ENCODE measurements around the gene SLC9A5.
A peak's percentile ranks its signal among the peaks of the same experiment; 100 is the strongest.

SLC9A5 gene

DNA sequence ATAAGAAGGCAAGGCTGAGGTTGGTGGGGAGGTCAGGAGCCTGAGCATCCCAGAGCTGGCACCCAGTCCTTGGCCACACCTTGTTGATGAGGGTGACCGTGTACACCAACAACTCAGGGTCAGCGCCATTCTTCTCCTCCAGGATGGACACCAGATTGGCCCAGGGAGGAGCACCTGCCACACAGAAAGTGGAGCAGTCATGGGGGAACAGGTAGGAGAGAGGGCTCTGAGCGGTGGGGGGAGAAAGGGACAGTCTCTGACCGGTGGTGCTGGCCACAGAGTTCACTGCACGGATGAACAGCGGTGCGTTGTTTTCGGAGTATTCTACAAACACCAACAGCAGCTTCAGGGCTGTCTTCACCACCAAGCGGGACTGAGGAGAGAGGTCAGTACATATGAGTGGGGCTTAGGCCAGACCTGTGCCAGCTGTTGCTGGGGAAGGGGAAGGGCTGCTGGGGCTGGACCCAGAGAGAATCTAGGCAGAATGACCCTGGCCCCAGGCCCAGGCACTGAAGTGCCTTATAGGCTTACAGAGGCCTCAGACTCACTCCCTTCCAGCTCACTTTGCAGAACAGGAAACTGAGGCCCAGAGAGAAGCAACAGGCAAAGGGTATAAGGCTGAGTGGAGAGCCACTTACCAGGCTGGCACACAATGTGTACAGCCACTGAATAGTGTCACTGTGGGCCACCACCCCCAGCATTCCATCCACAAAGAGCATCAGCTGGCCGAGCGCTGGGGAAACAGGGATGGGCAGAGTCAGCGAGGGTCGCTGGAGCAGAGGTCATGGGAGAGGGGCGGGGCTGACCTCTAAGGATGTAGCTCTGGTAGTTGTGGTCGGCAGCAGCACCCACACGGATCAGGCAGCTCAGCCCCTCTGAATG is 11.1 kb upstream of the SLC9A5 start:
- Mint-ChIP-seq H3K4me1 (ENCODE audit: low read depth in 2 of 2) (peaks cover 6 to 21% of the 10 kb centered on the region in 2 donors), H3K4me3 (no peak overlapping the region), H3K36me3 (ENCODE audit: insufficient read depth) (peaks cover 34% of the 10 kb centered on the region), H3K9me3 (no peaks in the 10 kb centered on the region), H3K27me3 (no peaks in the 10 kb centered on the region), H3K27ac (peak overlapping the region; percentile 25 to 70)
- no peak for DNase-seq
- ATAC-seq (replicated peaks): no peak

DNA sequence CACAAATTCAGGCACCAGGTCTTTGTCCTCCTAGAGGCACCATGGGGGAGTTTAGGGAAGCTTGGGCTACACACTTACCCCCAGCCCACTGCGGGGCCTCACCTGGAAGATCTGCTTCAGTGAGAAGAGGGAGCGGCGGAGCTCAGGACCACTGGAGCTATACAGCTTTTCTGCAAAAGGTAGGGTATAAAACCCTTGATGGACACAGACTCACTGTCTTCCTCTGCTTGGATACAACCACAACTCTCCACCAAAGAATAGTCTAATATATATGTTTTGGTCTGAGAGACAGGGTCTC is 10.6 kb upstream of the SLC9A5 start:
- Mint-ChIP-seq H3K9me3 (no peaks in the 10 kb centered on the region), H3K27ac (peak overlapping the region in 1 of 2 donors; percentile 70), H3K36me3 (ENCODE audit: insufficient read depth) (peaks cover 34% of the 10 kb centered on the region), H3K4me3 (no peak overlapping the region), H3K27me3 (no peaks in the 10 kb centered on the region), H3K4me1 (ENCODE audit: low read depth in 2 of 2) (peaks cover 7 to 22% of the 10 kb centered on the region in 2 donors)
- no peak for ATAC-seq (replicated peaks)
- no peak for DNase-seq

DNA sequence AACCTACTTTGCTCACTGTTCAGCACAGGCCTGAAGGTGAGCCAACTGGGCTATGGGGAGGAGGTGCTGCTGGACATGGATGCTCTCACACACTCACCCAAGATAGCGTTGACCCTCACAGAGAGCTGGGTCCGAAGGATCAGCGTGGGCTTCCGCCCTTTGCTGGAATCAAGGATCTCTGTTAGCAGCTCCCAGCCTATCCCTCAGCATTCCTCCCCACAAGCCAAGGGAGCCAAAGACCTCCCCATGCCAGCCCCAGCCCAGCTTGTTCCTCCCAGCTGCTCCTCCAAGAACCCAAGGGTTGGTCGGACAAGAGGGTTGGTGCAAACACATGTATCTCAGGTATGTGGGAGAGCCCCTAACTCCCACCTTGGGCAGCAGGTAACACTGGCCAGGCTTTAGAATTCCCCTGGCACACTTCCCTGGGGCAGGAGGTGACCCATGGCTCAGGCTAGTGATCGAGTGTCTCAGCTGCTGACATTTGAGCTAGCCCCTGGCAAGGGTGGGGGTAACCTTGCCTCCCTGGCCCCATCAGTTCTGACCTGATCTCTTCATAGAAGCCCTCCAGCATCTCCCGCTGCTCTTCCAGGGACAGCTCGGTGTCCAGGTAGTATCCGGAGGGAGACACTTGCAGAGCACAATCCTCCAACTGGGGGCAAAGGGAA is 9.8 kb upstream of the SLC9A5 start:
- no peaks in the 10 kb centered on the region for H3K9me3 Mint-ChIP-seq
- H3K27ac Mint-ChIP-seq: peak overlapping the region in 1 of 2 donors; percentile 80
- peaks cover 34% of the 10 kb centered on the region for H3K36me3 Mint-ChIP-seq (ENCODE audit: insufficient read depth)
- ATAC-seq (replicated peaks): no peak
- H3K4me3 Mint-ChIP-seq: no peak overlapping the region
- no peak for DNase-seq
- H3K27me3 Mint-ChIP-seq: no peaks in the 10 kb centered on the region
- H3K4me1 Mint-ChIP-seq (ENCODE audit: low read depth in 2 of 2): peaks cover 8 to 23% of the 10 kb centered on the region in 2 donors

DNA sequence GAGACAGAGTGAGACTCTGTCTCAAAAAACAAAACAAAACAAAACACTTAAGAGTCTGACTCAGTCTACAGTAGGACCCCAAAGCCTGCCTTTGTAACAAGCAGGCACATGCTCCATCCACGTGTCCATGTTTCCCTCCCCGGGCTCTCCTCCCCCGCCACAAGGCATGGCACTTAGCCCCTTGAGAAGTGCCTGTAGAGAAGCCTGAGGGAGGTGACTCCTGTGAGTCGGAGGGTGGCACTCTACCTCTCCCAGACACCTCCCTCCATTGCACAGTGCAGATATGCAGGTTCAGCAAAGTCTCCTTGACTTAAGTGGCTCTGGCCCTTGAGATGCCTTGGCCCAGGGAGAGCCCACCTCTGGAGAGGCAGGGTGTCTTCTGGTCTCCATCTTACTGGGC is 8.3 kb upstream of the SLC9A5 start:
- no peaks in the 10 kb centered on the region for H3K27me3 Mint-ChIP-seq
- no peak for ATAC-seq (replicated peaks)
- H3K9me3 Mint-ChIP-seq: no peaks in the 10 kb centered on the region
- no peak overlapping the region for H3K27ac Mint-ChIP-seq
- H3K4me1 Mint-ChIP-seq (ENCODE audit: low read depth in 2 of 2): peaks cover 23 to 38% of the 10 kb centered on the region in 2 donors
- no peak overlapping the region for H3K4me3 Mint-ChIP-seq
- no peak for DNase-seq
- peaks cover 29% of the 10 kb centered on the region for H3K36me3 Mint-ChIP-seq (ENCODE audit: insufficient read depth)

DNA sequence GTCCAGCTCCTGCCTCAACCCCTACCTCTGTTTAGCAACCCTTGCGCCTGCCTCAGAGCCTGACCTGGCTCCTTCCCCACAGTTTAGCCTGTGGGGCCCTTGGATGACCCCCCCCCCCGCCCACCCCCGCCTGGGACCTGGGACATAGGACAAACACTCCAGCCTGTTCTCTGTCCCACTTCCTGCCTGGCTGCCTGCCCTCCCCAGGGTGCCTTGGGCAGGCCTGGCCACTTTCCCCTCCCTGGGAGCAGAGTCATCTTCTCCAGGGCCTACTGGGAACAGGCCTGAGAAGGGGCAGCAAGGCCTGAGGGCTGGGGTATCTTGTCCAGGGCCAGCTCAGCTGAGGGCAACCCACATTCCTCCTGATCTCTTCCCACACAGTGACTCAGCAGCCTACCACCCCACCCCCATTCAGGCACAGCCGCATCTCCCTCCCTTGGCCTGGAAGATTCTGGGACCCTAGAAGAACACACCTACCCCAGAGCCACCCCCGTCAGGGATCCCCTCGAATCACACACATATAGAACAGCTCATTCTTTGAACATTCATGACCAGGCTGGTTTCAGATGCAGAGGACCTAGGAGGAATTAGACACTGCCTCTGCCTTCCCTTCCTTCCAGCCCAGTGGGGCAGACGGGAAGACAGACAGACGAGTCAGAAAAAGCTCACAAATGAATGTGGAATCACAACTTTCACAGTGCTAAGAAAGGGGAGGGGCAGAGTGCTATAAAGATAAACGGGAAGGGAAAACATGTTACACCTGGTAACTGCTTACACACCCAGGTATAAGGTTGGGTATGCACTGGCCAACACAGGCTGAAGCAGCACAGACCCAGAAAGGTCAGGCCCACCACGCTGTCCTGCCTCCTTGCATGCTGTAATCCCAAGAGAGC is 7.5 kb upstream of the SLC9A5 start:
- no peak overlapping the region for H3K4me3 Mint-ChIP-seq
- no peaks in the 10 kb centered on the region for H3K27me3 Mint-ChIP-seq
- peak overlapping the region; percentile 49 to 57 for H3K27ac Mint-ChIP-seq
- no peaks in the 10 kb centered on the region for H3K9me3 Mint-ChIP-seq
- H3K4me1 Mint-ChIP-seq (ENCODE audit: low read depth in 2 of 2): peaks cover 20 to 35% of the 10 kb centered on the region in 2 donors
- ATAC-seq (replicated peaks) (no peak), DNase-seq (no peak)
- peaks cover 26% of the 10 kb centered on the region for H3K36me3 Mint-ChIP-seq (ENCODE audit: insufficient read depth)

DNA sequence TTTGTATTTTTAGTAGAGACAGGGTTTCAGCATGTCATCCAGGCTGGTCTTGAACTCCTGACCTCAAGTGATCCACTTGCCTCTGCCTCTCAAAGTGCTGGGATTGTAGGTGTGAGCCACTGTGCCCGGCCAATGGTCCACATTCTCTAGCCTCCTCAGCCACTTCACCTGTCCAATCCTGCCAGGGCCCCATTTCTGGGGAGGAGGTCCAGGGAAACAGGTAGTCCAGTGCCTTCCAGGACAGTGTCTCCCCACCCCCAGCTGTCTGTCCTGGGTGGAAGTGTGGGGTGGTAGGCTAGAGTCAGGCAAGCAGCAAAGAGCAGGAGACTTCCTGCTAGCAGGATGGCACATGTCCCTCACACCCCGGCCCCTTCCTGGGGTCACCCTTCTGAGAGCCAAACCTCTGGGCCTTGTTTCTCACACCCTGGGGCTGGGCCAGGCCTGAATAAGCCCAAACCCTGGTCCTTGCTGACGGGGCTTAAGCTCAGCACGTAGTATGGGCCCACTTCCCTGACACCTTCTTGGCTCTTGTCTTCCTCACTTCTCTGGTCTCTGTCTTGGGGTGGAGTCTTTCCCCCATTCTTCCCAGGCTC is 6.5 kb upstream of the SLC9A5 start:
- Mint-ChIP-seq H3K4me1 (ENCODE audit: low read depth in 2 of 2) (peaks cover 18 to 32% of the 10 kb centered on the region in 2 donors), H3K36me3 (ENCODE audit: insufficient read depth) (peaks cover 21% of the 10 kb centered on the region), H3K27me3 (no peaks in the 10 kb centered on the region), H3K27ac (peak overlapping the region in 1 of 2 donors; percentile 80), H3K4me3 (no peak overlapping the region), H3K9me3 (no peaks in the 10 kb centered on the region)
- ATAC-seq (replicated peaks) (no peak), DNase-seq (no peak)

DNA sequence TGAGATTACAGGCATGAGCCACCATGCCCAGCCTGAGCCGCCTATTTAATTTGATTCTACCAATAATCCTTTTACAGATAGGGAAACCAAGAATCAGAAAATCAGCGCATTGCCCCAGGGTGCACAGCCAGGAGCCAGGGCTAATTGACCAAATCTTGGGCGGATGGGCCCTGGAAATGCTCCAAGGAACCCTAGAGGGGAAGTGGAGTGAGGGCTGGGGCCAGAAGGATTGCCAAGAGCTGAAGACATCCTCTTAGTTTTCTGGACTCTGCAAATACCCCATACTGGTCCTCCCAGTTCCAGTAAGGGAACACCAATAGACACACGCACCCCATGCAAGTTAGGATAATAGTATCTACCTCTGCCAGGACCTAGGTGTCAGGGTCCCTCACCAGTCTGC is 5.3 kb upstream of the SLC9A5 start:
- peaks cover 29 to 36% of the 10 kb centered on the region in 2 donors for H3K4me1 Mint-ChIP-seq (ENCODE audit: low read depth in 2 of 2)
- no peaks in the 10 kb centered on the region for H3K9me3 Mint-ChIP-seq
- H3K36me3 Mint-ChIP-seq (ENCODE audit: insufficient read depth): peaks cover 13% of the 10 kb centered on the region
- no peaks in the 10 kb centered on the region for H3K27me3 Mint-ChIP-seq
- DNase-seq (no peak), ATAC-seq (replicated peaks) (no peak)
- peak overlapping the region; percentile 93 to 96 for H3K27ac Mint-ChIP-seq
- no peak overlapping the region for H3K4me3 Mint-ChIP-seq

GRCh38 chr16:67244387-67245185 is 4.2 kb upstream of the SLC9A5 start:
- Mint-ChIP-seq H3K4me3 (peak overlapping the region; percentile 90 to 96), H3K27ac (peak overlapping the region; percentile 93 to 96), H3K36me3 (ENCODE audit: insufficient read depth) (peaks cover 18% of the 10 kb centered on the region), H3K9me3 (no peaks in the 10 kb centered on the region), H3K27me3 (peaks cover 0 to 4% of the 10 kb centered on the region in 2 donors), H3K4me1 (ENCODE audit: low read depth in 2 of 2) (peaks cover 32 to 40% of the 10 kb centered on the region in 2 donors)
- DNase-seq: peak; percentile 63 to 64 (median 64)
- peak; percentile 70 for ATAC-seq (replicated peaks)

DNA sequence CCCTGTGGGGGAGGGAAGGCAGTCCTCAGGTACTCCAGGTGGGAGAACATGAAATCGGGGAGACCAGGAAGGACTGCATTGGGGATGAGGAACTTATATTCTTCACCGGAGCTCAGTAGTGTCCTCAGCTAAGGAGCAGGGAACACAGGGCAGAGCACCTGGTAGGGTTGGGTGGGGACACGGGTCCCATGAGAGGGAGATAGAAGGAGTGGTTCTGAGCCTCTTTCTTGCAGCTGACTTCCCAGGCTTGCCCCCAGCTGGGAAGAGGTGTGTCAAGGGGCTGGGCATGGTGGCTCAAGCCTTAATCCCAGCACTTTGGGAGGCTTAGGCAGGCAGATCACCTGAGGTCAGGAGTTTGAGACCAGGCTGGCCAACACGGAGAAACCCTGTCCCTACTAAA is 3.6 kb upstream of the SLC9A5 start:
- H3K36me3 Mint-ChIP-seq (ENCODE audit: insufficient read depth): peaks cover 20% of the 10 kb centered on the region
- H3K27me3 Mint-ChIP-seq: peaks cover 5 to 10% of the 10 kb centered on the region in 2 donors
- H3K9me3 Mint-ChIP-seq: no peaks in the 10 kb centered on the region
- peaks cover 32 to 45% of the 10 kb centered on the region in 2 donors for H3K4me1 Mint-ChIP-seq (ENCODE audit: low read depth in 2 of 2)
- H3K27ac Mint-ChIP-seq: peak overlapping the region; percentile 93 to 96
- ATAC-seq (replicated peaks) (no peak), DNase-seq (no peak)
- H3K4me3 Mint-ChIP-seq: peak overlapping the region; percentile 90 to 96

DNA sequence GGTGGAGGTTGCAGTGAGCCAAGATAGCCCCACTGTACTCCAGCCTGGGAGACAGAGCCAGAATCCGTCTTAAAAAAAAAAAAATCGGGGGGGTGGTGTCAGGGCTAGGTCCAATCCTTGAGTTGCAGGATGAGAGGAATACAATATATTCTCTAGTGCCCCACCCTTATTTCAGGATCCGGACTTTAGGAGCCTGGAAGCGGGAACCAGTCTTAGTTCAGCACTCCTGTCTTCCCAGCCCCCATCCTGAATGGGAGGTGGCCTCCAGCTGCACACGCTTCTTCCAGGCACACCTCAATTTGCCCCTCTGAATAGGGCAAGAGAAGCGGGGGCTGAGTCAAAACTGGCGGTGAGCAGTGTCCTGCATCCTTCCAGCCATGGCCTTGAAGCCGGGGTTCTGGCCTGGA is 3.1 kb upstream of the SLC9A5 start:
- Mint-ChIP-seq H3K9me3 (no peaks in the 10 kb centered on the region), H3K27me3 (peaks cover 5 to 12% of the 10 kb centered on the region in 2 donors), H3K27ac (peak overlapping the region; percentile 93 to 96), H3K36me3 (ENCODE audit: insufficient read depth) (peaks cover 20% of the 10 kb centered on the region), H3K4me1 (ENCODE audit: low read depth in 2 of 2) (peaks cover 32 to 45% of the 10 kb centered on the region in 2 donors), H3K4me3 (peak overlapping the region; percentile 90 to 96)
- DNase-seq (no peak), ATAC-seq (replicated peaks) (no peak)

DNA sequence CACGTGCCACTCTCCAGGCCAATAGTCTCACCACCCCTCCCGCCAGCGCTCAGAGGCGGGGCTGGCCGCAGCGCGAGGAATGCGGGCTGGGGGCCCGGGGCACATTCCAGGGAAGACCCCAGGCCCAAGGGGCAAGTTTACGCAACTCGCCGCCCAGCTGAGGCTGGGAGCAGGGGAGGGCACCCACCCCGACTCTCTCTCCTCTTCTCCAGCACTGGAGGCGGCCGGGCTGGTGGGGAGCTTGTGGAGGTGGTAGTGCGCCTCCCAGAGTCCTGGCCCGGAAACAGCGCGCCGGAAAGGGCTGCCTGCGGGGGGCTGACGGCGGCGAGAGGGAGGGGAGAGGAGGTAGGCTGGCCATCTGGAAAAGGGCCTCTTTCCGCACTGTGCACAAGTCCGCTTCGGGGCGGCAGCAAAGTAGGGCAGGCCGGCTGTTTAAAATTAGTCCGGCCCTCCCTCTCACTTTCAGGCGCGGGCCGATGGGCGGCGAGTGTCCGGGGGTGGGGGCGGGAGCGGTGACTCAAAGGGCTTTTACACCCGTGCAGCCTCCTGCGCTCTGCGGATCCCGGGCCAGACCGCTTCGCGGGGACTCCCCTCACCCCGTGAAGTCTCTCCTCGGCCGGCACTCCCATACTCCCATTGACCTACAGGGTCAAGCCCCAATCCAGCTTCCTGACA is 2.6 kb upstream of the SLC9A5 start:
- peaks cover 32 to 45% of the 10 kb centered on the region in 2 donors for H3K4me1 Mint-ChIP-seq (ENCODE audit: low read depth in 2 of 2)
- H3K27ac Mint-ChIP-seq: peak overlapping the region; percentile 92 to 96
- peak overlapping the region; percentile 90 to 96 for H3K4me3 Mint-ChIP-seq
- peak in 1 of 3 experiments; percentile 42 for DNase-seq
- H3K36me3 Mint-ChIP-seq (ENCODE audit: insufficient read depth): peaks cover 20% of the 10 kb centered on the region
- no peak for ATAC-seq (replicated peaks)
- H3K27me3 Mint-ChIP-seq: peaks cover 5 to 12% of the 10 kb centered on the region in 2 donors
- no peaks in the 10 kb centered on the region for H3K9me3 Mint-ChIP-seq

DNA sequence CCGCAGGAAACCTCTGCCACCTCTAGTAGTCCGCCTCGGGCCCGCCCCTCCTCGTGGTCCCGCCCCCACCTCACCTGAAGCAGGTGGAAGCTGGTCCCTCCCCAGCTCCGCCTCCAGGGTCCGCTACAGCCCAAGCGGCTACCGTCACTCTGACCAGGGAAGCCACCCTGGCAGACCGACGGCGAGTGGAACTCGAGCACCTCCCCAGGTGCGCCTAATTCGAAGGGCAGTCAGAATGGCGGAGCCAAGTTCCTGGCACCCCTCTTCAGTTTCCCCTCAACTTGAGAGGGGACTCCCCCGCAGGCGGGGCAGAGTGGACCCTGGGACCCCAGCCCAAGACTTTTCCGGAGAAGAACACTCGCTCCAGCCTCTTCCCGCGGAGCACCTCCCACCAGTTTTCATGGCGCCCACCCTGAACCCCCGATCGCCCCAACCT is 2.0 kb upstream of the SLC9A5 start:
- no peak for ATAC-seq (replicated peaks)
- Mint-ChIP-seq H3K9me3 (no peaks in the 10 kb centered on the region), H3K4me1 (ENCODE audit: low read depth in 2 of 2) (peaks cover 32 to 42% of the 10 kb centered on the region in 2 donors), H3K27ac (peak overlapping the region; percentile 92 to 96), H3K36me3 (ENCODE audit: insufficient read depth) (peaks cover 18% of the 10 kb centered on the region), H3K4me3 (peak overlapping the region; percentile 90 to 96), H3K27me3 (peaks cover 5 to 12% of the 10 kb centered on the region in 2 donors)
- DNase-seq: peak in 1 of 3 experiments; percentile 23
